Measurements from ENCODE around the gene BCL2.
"Not testable (repeated sequence)": the region's sequence is repeated elsewhere in the genome, so short reads cannot be mapped to it uniquely, and the experiment has no call there.

BCL2 gene

DNA sequence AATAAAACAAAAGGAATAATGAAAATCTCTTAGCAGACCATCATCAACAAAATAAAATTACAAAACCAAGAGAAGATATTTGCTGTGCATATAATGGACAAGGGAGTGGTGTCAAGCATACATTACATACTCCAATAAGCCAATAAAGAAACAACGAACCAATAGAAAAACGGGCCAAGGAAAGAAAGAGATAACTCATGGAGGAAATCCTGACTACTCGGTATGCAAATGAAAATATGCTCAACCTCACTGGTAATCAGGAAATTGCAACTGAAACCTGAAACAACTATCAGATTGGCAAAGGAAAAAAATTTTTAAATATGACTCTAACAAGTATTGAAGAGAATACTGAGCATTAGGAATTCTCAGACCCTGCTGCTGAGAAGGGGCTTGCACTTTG, 84.7 kb downstream of the BCL2 start:
- DNase-seq (ENCODE audit: low read depth, low spot score): no peak

DNA sequence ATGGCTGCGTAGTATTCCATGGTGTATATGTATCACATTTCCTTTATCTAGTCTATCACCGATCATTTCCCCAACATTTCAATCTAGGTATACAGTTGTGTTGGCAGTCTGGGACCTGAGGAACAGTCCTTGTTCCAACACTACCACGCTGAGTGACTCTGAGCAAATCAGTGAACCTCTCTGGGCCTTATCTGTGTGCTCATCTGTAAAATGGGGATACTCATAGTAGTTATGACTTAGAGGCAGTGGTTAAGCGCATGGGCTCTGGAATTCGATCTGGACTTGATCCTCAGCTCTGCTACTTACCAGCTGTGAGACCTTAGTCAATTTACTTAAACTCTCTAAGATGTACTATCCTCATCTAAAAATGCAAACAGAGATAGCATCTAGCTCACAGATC, 85.1 kb downstream of the BCL2 start:
- no peak for DNase-seq (ENCODE audit: low read depth, low spot score)

DNA sequence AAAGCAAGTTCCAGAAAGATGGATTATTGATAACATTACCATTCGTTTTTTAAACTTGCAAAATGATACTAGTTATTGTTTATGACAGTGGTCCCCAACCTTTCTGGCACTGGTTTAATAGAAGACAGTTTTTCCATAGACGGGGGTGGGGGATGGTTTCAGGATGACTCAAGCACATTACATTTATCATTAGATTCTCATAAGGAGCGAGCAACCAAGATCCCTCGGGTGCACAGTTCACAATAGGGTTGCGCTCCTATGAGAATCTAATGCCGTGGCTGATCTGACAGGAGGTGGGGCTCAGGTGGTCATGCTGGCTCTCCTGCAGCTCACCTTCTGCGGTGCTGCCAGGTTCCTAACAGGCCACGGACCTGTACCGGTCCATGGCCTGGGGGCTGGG, 86.2 kb downstream of the BCL2 start:
- DNase-seq (ENCODE audit: low read depth, low spot score): no peak

GRCh38 chr18:63232826-63233225, 86.7 kb downstream of the BCL2 start:
- no peak for DNase-seq (ENCODE audit: low read depth, low spot score)

DNA sequence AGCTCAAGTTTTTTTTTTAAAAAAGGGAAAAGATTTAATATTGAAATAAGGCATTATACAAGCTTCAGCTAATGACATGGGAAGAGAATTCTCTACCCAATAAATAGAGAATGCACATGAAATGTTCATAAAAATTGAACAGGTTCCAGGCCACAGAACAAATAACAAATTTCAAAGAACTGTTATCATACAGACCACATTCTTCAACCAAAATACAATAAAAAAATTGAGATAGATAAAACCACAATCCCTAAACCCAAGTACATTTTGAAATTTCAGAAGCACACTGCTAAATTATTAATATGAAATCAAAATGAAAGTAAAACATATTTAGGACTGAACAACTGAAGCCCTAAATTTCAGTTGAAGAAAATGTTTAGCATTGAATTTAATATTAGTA, 89.6 kb downstream of the BCL2 start:
- DNase-seq (ENCODE audit: low read depth, low spot score): no peak

- DNase-seq (ENCODE audit: low read depth, low spot score): no peak
Measured at GRCh38 chr18:63225434-63225833, 94.1 kb downstream of the BCL2 start.

- no peak for DNase-seq (ENCODE audit: low read depth, low spot score)
Measured at GRCh38 chr18:63224630-63225029, 94.9 kb downstream of the BCL2 start.

DNA sequence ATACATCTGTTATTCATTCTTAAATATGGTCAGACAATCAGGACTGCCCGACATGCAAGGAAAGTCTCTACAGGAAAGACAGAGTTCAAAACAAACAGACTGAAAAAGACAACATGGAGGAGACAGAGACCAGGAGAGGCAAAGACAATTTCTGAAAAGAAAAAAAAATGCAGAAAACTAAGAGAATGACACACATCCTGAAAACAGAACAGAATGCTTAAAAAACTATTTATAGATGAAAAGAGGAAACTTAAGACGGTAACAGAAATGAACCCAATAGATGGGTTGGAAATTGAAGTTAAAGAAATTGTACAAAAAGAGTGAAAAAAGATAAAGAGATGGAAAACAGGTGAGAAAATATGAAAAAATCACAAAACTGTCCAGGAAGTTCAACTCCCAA, 95.7 kb downstream of the BCL2 start:
- DNase-seq (ENCODE audit: low read depth, low spot score): no peak

DNA sequence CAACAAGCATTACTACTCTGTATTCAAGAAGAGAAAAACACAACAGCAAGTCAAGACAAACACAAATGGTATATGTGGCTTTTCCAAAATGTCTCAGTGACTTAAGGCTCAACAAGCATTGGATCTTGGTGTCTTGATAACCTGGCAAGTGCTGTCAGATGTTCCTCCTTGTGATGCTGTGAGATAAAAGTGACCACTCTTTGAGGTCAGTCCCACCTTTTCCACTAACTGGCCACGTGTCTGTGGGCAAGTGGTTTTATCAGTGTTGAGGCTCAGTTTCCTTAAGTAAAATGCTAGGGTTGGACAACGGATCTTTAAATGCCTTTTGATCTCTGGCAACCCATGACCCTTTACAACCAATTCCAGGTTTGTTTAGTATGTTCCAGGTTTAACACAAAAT, 98.7 kb downstream of the BCL2 start:
- DNase-seq (ENCODE audit: low read depth, low spot score): no peak

DNA sequence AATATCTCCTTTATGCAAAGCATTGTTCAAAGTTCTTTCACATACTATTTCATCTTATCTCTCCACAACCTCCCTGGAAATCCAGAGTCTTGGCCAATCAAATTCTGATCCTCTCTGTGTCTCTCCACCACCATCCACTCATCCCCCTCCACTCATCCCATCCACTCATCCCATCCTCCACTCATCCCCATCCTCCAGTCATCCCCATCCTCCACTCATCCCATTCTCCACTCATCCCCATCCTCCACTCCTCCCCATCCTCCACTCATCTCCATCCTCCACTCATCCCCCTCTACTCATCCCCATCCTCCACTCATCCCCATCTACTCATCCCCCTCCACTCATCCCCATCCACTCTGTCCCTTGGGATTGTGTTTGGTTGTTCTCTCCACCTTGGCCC, 101.1 kb downstream of the BCL2 start:
- DNase-seq (ENCODE audit: low read depth, low spot score): no peak

GRCh38 chr18:63216516-63217311, 102.9 kb downstream of the BCL2 start:
- no peak for DNase-seq (ENCODE audit: low read depth, low spot score)

DNA sequence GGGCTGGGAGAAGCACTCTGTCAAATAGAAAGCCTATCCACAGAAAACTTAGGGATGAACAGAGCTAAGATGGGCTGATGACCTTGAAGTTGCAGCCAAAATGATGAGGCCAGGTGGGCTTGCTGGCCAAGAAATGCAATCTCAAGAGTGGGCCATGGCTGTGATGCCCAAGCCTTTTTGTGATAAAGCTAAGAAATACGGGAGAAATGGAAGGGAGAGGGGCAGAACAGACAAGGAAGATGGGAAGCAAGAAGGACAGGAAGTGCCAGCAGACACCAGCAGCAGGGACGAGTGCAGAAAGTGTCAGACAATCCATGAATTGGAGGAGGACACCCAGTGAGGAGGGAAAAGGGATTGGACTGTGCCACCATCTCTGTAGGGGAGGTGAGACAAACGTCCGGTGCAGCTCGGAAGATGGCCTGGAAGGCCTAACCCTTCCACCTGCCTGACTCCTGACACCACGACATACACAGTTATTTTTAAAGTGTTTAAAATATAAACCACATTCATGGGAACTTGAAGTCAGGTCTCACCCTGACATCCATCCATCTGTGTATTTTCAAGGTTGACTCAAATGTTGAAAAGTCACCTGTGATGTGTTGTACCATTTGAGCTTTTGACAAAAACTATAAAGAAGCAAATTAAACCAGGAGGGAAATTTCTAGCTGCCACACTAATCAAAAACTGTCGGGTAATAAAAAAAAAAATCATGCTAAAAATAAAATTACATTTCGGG, 105.5 kb downstream of the BCL2 start:
- DNase-seq (ENCODE audit: low read depth, low spot score): no peak

DNA sequence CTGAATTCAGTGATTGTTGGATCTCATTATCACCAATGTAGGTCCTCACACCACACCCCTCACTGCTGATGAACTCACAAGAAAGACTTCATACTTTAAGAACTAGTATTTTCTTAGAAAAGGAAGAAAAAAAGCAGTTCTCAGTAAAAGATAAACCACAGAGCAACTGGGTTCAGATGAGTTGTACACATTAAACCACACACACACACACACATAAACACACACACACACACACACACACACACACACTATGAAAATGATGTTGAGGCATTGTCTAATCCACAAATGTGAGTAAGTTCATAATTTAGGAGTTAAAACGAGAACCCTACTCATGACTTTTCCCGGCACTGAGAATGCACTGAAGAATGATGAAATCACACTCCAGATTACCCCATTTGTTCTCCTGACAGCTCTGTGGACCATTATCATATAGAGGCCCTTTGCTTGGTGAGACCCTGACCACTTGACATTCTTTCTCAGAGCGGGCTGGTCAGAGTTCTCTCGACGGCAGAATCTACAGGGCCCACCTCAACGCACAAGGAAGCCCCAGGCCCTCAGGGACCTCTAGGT, 106.2 kb downstream of the BCL2 start:
- no peak for DNase-seq (ENCODE audit: low read depth, low spot score)

DNA sequence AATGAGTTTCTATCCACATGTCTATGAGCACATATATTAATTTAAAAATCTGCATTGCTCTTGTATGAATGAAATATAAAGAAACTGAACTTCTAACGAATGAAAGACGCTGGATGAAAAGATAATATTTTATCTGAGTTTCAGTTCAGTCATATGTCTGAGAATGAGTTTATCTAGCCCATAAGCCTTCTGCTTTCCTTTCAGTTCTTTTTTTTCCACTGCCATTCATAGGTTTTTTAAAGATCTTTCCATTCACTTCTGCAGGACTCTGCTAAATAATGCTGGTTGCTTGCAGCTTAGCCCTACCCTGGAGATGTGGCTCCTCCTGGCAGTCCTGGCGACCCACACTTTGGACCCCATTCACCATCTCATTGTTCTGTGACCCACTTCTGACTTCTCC, 109.0 kb downstream of the BCL2 start:
- DNase-seq (ENCODE audit: low read depth, low spot score): no peak

DNA sequence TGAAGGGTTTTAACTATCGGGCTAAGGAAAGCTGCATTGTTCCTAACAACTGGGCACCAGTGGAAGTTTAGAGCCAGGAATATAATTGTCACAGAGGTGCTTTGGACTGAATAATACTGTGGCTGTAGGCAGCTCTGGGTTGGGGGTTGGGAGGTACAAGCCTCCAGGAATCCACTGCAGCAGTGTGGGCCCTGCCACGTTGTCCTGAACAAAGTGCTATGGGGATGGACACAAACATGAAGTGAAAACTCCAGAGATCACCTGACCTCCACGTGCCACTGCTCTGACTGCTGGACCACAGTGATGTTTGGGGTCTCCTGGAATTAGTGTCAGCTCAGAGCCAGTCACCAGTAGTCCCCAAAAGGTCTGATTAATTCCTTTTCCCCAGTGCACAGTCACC, 110.9 kb downstream of the BCL2 start:
- DNase-seq (ENCODE audit: low read depth, low spot score): no peak

DNA sequence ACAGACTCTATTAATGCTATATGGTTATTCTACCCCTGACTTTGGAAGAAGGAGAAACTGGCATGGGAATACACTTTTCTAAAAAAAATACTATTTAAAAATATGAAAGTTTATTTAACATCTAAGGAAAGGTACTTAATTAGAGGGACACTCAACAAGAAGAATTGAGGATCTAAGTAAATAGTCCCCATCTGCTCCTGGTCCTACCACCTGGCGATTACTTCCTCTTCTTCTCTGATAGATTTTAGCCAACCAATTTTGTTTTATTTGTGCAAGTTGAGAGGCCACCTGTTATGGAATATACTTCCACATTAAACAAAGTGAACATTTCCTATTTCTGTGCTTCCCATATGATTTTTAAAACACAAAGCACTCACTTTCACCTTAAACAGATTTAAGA, 111.7 kb downstream of the BCL2 start:
- DNase-seq (ENCODE audit: low read depth, low spot score): no peak

GRCh38 chr18:63207143-63207790, 112.3 kb downstream of the BCL2 start:
- no peak for DNase-seq (ENCODE audit: low read depth, low spot score)

DNA sequence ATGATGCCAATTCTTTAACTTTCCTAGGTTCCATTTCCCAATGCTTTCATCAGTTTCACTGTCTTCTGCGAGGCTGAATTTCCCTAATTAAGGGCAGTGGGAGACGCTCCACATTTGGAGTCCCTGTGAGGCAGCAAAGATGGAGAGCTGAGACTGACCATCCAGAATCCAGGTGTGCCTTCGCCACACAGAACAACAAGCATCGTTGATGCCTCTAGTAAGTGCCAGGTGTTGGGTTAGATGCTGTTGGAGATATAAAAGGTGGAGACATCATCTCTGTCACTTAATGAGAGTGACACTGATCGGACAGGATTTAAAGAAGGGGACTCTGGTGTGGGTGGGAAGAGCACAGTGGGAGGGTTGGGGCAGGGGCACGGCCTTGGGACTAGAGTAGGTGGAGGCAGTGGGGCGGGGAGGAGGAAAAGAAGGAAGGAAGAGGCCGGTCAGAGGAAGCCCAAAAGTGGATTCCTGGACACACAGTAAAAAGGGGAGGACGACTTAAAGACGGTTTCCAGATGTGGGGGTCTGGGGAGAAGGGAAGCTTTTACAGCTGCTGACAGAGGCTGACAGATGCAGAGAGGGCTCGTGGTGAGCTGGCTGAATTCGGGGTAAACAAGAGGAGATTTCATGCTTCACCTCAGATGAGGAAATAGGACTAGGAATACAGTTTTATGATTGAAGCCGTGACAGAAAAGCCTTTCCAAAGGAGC, 113.0 kb downstream of the BCL2 start:
- DNase-seq (ENCODE audit: low read depth, low spot score): no peak

DNA sequence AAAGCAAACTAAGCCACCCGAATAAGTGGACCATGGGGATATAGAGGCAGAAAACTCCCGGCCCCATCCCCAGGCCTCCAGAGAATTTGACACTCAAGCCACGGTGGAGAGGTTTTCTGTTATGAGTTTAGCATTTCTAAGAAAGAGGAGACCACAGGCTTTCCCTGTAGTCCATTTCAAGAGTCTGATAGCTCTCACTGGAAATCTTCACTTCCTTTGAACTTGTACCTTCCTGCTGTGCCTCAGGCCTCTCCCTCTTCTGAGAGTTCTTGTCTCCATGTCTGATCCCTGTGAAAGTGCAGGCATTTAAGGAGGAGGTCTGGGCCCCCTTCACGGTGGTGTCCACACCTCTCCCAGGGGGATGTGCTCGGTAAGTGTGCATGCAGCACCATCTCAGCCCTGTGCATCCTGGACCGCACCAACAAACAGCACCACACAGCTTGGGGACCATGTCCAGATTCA, 113.7 kb downstream of the BCL2 start:
- no peak for DNase-seq (ENCODE audit: low read depth, low spot score)

- no peak for DNase-seq (ENCODE audit: low read depth, low spot score)
Measured at GRCh38 chr18:63203497-63203896, 116.1 kb downstream of the BCL2 start.

DNA sequence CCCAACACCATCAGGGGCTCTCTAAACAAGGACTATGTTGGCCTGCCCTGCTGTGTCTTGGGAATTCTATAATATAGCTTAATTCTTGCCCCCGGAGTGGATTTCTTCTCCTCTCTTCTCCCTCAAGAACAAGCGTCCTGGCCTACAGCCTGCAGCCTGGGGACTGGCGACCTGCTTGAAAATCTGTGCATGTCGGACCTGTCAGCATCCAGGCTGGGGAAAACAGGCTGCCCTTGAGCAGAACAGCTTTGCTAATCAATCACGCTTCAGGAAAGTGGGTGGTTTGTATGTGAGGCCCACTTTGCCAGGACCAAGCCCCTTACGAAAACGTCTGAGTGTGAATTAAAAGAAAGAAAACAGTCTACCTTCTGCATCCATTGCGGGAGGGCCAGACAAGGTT, 116.7 kb downstream of the BCL2 start:
- no peak for DNase-seq (ENCODE audit: low read depth, low spot score)

- DNase-seq (ENCODE audit: low read depth, low spot score): not testable (repeated sequence)
Measured at GRCh38 chr18:63201456-63201855, 118.1 kb downstream of the BCL2 start.
